ENCODE measurements around the gene PDLIM4.

- peak; percentile 52 to 79 (median 72) for TF ChIP-seq CTCF (IDR thresholded peaks at IDR 0.05)
- no peak for TF ChIP-seq POLR2A (IDR thresholded peaks at IDR 0.05)
Observed at GRCh38 chr5:132272311-132273210, 15.1 kb downstream of the PDLIM4 start.
